Tibial nerve (tissue), 3 donors: Measurements from ENCODE around the gene CPNE9.

ENCODE experiments used
- CTCF ChIP-seq, 5 experiments: fragments of 200-600 bp in 3 of 5; fragments of 450-650 bp in 2 of 5; sonication (generic) in 3 of 5; IDR thresholded peaks; one replicate each; pipeline ENCODE4 v1.5.1; 2016 to 2019; ENCODE audit warnings: antibody characterized with exemption in 5 of 5, mild to moderate bottlenecking in 3 of 5, moderate library complexity in 2 of 5
- POLR2A ChIP-seq, 2 donors: fragments of 450-650 bp; IDR thresholded peaks; one replicate each; pipeline ENCODE4 v1.6.1; 2017; ENCODE audit warnings: antibody characterized with exemption in 2 of 2, mild to moderate bottlenecking in 2 of 2, moderate library complexity in 2 of 2

GRCh38 chr3:9736831-9737230, 33.2 kb downstream of the CPNE9 start:
- TF ChIP-seq POLR2A (IDR thresholded peaks at IDR 0.05), result no peak
- TF ChIP-seq CTCF (IDR thresholded peaks at IDR 0.05), result no peak
